ENCODE results near the gene DSCAML1.

Gene DSCAML1

DNA sequence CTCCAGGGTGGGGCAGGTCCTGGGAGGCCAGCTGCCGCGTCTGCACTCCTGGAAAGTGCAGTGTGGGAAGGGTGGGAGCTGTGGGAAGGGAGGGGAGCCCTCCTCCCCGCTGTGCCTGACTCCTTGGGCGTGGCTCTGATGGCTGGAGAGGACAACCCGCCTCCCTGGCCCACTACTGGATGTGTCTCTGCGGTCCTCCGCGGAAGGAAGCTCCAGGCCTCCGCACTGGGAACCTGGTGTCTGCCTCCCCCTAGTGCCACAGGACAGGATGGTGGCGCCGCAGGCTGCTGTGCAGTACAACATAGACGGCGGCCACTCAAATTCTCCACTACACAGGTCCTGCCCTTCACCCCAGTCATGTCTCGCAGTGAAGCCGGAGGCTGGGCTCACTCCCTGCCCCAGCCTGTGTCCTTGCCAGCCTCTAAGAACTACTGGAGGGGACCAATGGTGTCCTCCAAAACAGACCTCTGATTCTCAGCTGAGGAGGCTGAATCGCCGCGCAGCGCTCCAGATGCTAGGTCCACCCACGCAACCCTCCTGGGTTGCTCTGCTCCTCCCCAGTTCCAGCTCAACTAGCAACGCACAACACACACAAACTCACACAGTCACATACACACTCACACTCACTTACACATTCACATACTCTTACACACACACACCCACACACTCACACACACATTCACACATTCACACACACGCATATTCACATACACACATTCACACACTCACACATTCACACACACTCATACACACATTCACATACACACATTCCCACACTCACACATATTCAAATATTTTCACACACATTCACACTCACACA, 12.4 kb upstream of the DSCAML1 start:
- TF ChIP-seq, protein P1, sequence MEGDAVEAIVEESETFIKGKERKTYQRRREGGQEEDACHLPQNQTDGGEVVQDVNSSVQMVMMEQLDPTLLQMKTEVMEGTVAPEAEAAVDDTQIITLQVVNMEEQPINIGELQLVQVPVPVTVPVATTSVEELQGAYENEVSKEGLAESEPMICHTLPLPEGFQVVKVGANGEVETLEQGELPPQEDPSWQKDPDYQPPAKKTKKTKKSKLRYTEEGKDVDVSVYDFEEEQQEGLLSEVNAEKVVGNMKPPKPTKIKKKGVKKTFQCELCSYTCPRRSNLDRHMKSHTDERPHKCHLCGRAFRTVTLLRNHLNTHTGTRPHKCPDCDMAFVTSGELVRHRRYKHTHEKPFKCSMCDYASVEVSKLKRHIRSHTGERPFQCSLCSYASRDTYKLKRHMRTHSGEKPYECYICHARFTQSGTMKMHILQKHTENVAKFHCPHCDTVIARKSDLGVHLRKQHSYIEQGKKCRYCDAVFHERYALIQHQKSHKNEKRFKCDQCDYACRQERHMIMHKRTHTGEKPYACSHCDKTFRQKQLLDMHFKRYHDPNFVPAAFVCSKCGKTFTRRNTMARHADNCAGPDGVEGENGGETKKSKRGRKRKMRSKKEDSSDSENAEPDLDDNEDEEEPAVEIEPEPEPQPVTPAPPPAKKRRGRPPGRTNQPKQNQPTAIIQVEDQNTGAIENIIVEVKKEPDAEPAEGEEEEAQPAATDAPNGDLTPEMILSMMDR (IDR thresholded peaks at IDR 0.05; ENCODE audit: insufficient read depth, low read length, missing control alignments), result peak; percentile 55
- no peak overlapping the region for H3K4me3 ChIP-seq (ENCODE audit: low read depth, low read length)
- CTCF ChIA-PET, result interaction anchor here (1.0 to 9.8 kb wide), 9 partner anchors 8 to 425 kb away, joined by 3 to 316 read pairs (median 33); partner anchors contain the start of gene FXYD2
- POLR2A ChIA-PET, result no interaction called here
- no peak for DNase-seq (ENCODE audit: low read depth, low spot score)

DNA sequence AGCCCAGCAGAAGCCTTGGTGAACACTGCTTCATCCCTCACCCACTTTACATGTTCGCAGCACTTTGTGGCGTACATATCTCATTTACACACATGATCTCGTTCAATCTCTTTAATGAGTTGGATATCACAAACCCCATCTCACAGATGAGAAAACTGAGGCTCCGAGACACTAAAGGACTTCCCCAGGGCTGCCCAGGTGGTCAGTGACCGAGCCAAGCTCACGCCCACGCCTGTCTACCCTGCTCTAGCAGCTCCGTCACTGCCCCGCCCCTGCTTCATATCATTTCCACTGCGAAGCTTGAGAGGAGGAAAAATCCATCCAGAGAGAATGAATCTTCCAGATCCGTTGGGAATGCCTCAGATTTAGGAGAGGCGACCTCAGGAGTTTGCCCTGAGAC, 11.8 kb upstream of the DSCAML1 start:
- no peak overlapping the region for H3K4me3 ChIP-seq (ENCODE audit: low read depth, low read length)
- CTCF ChIA-PET, result interaction anchor here (0.7 to 9.8 kb wide), 17 partner anchors 8 to 425 kb away, joined by 3 to 316 read pairs (median 11); partner anchors contain the start of genes DSCAML1 and FXYD2
- no peak for DNase-seq (ENCODE audit: low read depth, low spot score)
- TF ChIP-seq, protein P1 (IDR thresholded peaks at IDR 0.05; ENCODE audit: insufficient read depth, low read length, missing control alignments), result no peak
- POLR2A ChIA-PET, result no interaction called here

DNA sequence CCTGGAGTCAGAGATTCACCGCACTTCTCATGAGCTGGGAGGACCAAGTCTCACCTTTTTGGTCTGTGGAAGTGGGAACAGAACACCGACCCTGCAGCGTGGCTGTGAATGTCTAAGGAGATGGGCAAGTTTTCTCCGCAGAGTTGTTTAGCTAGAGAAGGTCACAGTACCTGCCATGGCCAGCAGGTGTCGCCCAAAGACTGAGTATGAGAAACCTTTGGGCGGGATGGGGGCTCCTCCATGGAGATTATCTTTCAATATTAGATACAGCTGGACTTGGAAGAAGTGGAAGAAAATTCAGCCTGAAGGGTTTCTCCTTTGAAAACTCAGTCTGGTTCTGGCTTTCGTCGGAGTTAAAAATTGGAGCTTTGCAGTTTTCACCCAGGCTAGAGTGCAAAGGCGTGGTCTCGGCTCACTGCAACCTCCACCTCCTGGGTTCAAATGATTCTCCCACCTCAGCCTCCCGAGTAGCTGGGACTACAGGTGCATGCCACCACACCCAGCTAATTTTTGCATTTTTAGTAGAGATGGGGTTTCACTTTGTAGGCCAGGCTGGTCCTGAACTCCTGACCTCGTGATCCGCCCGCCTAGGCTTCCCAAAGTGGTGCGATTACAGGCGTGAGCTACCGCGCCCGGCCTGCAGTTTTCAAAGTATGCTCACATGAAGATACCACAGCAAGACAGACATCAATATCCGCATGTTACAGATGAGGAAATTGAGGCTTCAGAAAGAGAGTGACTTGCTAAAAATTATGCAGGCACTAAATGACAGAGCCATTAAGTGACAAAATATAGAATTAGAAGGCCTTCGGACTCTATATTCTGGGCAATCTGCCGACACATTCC, 10.7 kb upstream of the DSCAML1 start:
- DNase-seq (ENCODE audit: low read depth, low spot score), result no peak
- no peak overlapping the region for H3K4me3 ChIP-seq (ENCODE audit: low read depth, low read length)
- ChIA-PET POLR2A (no interaction called here), CTCF (interaction anchor here (0.8 to 9.8 kb wide), 30 partner anchors 9 to 424 kb away, joined by 3 to 316 read pairs (median 4); partner anchors contain the start of genes DSCAML1 and FXYD2)
- TF ChIP-seq, protein P1 (IDR thresholded peaks at IDR 0.05; ENCODE audit: insufficient read depth, low read length, missing control alignments), result peak; percentile 82

DNA sequence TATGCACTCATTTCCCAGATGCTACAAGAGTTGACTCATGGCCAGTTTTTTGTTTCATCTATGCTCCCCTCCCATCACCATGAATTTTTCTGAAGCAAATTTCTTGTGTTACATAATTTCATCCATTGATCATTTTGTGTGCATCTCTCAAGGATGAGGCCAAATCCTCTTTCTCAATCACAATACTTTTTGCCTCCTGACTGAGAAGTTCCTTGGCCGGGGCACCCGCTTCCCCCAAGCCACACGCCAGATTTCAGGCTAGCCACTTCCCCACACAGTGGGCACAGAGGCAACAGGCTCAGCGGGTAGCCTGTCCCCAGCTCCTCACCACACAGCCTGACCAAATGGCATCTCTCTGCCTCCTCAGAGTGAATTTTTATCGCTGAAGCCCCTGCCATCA, 9.8 kb upstream of the DSCAML1 start:
- no peak for DNase-seq (ENCODE audit: low read depth, low spot score)
- CTCF ChIA-PET, result interaction anchor here (0.8 to 9.8 kb wide), 17 partner anchors 8 to 380 kb away, joined by 3 to 316 read pairs (median 11); partner anchors contain the start of genes DSCAML1 and FXYD2
- no peak overlapping the region for H3K4me3 ChIP-seq (ENCODE audit: low read depth, low read length)
- TF ChIP-seq, protein P1 (IDR thresholded peaks at IDR 0.05; ENCODE audit: insufficient read depth, low read length, missing control alignments), result no peak
- POLR2A ChIA-PET, result no interaction called here

DNA sequence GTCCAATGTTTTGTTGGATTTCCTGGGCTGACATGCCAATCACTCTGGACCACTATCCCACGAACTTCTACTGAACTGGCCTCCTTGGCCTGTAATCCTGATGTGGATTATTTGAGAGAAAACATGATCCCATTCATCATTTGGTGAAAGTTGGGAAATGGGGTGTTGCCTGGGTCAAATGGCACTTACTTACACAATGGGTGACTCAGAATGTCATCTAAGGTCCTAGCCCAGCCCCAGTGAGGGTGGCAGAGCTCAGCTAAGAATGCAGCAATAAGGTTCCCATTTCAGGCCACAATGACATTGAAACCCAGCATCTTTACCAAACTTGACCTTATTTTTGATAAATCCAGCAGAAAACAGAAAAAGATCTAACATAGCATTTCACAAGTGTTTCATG, 8.0 kb upstream of the DSCAML1 start:
- H3K4me3 ChIP-seq (ENCODE audit: low read depth, low read length), result no peak overlapping the region
- TF ChIP-seq, protein P1 (IDR thresholded peaks at IDR 0.05; ENCODE audit: insufficient read depth, low read length, missing control alignments), result no peak
- ChIA-PET CTCF (interaction anchor here (1.2 to 9.8 kb wide), 5 partner anchors 15 to 247 kb away, joined by 3 to 316 read pairs (median 48); partner anchors contain the start of gene FXYD2), POLR2A (no interaction called here)
- no peak for DNase-seq (ENCODE audit: low read depth, low spot score)
